Lung microvascular endothelial cell (primary cell): ENCODE measurements around the gene ENOX1. TPM values are rescaled to one million over a fixed set of nuclear protein-coding genes. Genes with fewer than 3 reads are reported as not detected.

Source experiments
- DNase-seq, 2 donors: peaks; one replicate each; pipeline versions ENCODE4 v3.0.0 to v3.0.0-alpha.2; 2010; ENCODE audit warnings: low read depth in 2 of 2
- total RNA-seq: library from RNA; depleted of rRNA; stranded (reverse); fragments of >200 nt; gene quantifications from 2 replicates; pipeline ENCODE4 v1.2.1, GENCODE V29; 2014

The ENOX1 gene
- total RNA-seq, 1 donor from 2014 or later: under 0.01 TPM

GRCh38 chr13:43167731-43168130, 619.0 kb downstream of the ENOX1 start:
- no peak for DNase-seq

GRCh38 chr13:43166644-43167457, 619.9 kb downstream of the ENOX1 start:
- no peak for DNase-seq

Other genes starting within 250 kb of the ENOX1 start
- gene CCDC122, start 92.8 kb upstream of the ENOX1 start, total RNA-seq: 2.4 and 3.1 TPM in 2 replicates
- gene LACC1, start 92.9 kb upstream of the ENOX1 start, total RNA-seq: 5.8 and 8.9 TPM in 2 replicates